SKM-1 treated with dmso at 0.1 percent for 144 hours (cell line): Measurements from ENCODE around the gene ZNF212.

ENCODE experiments used
- DNase-seq: peaks from one replicate; lab custom pipeline; 2025; ENCODE audit not compliant: unreplicated experiment; lab: John Stamatoyannopoulos, UW

Gene ZNF212

GRCh38 chr7:149239345-149240143 is at the start of gene ZNF212:
TSS of gene ZNF212 (plus strand) at chr7:149239651. CDS start at chr7:149239779, 128 bp downstream.
- DNase-seq, result peak; percentile 78

- no peak for DNase-seq
These were observed 47.6 kb upstream of the ZNF212 start for GRCh38 chr7:149191851-149192250.

- no peak for DNase-seq
These were observed 44.7 kb upstream of the ZNF212 start for GRCh38 chr7:149194799-149195179.

GRCh38 chr7:149195180-149196150 is 44.0 kb upstream of the ZNF212 start, which contains the start of gene ZNF282:
TSS of gene ZNF282 (plus strand) at chr7:149195546. CDS start at chr7:149195590, 44 bp downstream.
- peak; percentile 33 for DNase-seq

- DNase-seq, result no peak
These were observed 43.2 kb upstream of the ZNF212 start for GRCh38 chr7:149196151-149196704.

- no peak for DNase-seq
These were observed 42.7 kb upstream of the ZNF212 start for GRCh38 chr7:149196705-149197171.

- DNase-seq, result no peak
These were observed 41.8 kb upstream of the ZNF212 start for GRCh38 chr7:149197675-149198074.

GRCh38 chr7:149198161-149198816 is 41.2 kb upstream of the ZNF212 start:
- DNase-seq, result no peak

- no peak for DNase-seq
These were observed 40.0 kb upstream of the ZNF212 start for GRCh38 chr7:149199234-149199995.

- no peak for DNase-seq
These were observed 36.6 kb upstream of the ZNF212 start for GRCh38 chr7:149202831-149203231.

- no peak for DNase-seq
These were observed 33.6 kb upstream of the ZNF212 start for GRCh38 chr7:149205690-149206381.

GRCh38 chr7:149207324-149208035 is 32.0 kb upstream of the ZNF212 start:
- DNase-seq, result no peak

GRCh38 chr7:149209518-149210269 is 29.8 kb upstream of the ZNF212 start:
- DNase-seq, result peak; percentile 9

GRCh38 chr7:149210551-149210950 is 28.9 kb upstream of the ZNF212 start:
- DNase-seq, result no peak

- DNase-seq, result no peak
These were observed 25.3 kb upstream of the ZNF212 start for GRCh38 chr7:149214020-149214720.

- no peak for DNase-seq
These were observed 23.0 kb upstream of the ZNF212 start for GRCh38 chr7:149216402-149216801.

GRCh38 chr7:149217570-149217969 is 21.9 kb upstream of the ZNF212 start:
- no peak for DNase-seq
